ENCODE results near the gene KCTD10. TPM values are rescaled to one million over a fixed set of nuclear protein-coding genes. Genes with fewer than 3 reads are reported as not detected.

KCTD10 gene, protein sequence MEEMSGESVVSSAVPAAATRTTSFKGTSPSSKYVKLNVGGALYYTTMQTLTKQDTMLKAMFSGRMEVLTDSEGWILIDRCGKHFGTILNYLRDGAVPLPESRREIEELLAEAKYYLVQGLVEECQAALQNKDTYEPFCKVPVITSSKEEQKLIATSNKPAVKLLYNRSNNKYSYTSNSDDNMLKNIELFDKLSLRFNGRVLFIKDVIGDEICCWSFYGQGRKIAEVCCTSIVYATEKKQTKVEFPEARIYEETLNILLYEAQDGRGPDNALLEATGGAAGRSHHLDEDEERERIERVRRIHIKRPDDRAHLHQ
- 86.9 and 89.2 TPM in 2 replicates for total RNA-seq

DNA sequence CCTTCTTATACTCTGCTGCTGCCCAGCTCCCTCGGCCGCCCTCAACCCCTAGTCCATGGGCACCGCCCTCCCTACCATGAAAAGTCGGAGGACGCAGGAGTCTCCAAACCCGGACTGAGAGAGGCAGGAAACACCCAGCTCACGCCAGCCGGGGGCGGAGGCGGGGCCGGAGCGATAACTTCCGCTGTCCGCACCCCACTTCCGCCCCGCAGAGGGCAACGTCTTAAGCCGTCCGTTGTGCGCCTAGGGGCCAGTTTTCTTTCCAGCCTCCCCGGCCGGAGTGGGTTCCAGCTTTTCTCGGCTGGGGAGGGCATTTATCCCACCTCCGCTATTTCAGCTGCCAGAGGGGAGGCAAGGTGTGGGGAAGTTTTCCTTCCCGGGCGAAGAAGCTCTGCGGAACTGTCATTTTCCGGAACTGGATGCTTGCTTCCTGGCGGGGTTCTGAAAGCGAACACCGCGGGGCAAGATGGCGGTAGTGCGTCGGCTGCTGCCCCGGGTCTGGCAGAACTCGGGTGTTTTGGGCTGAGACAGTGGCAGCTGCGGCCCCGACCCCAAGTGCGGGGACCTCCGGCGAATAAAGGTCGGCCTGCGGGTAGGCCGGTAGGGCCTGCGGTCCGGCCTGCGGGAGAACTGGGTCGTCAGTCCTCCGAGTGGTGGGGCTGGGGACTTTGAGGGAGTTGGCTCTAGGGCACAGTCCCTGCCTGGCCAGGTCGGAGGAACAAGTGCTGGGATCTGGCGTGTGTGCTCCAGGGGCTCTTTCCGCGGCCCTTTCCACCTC, at the start of gene KCTD10, which contains the start of gene UBE3B:
Gene KCTD10 (minus strand): TSS at position 116 of the 778 bp plus-strand sequence. CDS start 38 bp downstream, at position 78.
Gene UBE3B (plus strand): TSS at position 450 of the 778 bp plus-strand sequence. CDS start 5,918 bp downstream, outside the sequence.

Other genes with a start within 250 kb of the KCTD10 start
- gene FOXN4, start 168.0 kb downstream of the KCTD10 start, total RNA-seq = not detected in 2 replicates
- not detected in 2 replicates for gene MYO1H, start 129.4 kb downstream of the KCTD10 start, total RNA-seq
- gene UBE3B, start 334 bp upstream of the KCTD10 start, total RNA-seq = 24.9 and 37.4 TPM in 2 replicates
- gene MMAB, start 96.2 kb upstream of the KCTD10 start, total RNA-seq = 13.8 and 19.6 TPM in 2 replicates
- 7.4 and 8.2 TPM in 2 replicates for gene MVK, start 96.5 kb upstream of the KCTD10 start, total RNA-seq
- gene FAM222A, start 236.5 kb upstream of the KCTD10 start, total RNA-seq = 0.27 and 0.38 TPM in 2 replicates